IPS-NIHi7 (cell line): ENCODE results near the gene HS1BP3.

Source experiments
- DNase-seq: peaks from one replicate; pipeline ENCODE4 v3.0.0; 2012; ENCODE audit warnings: mixed read lengths; ENCODE audit errors: extremely low spot score

HS1BP3 gene

DNA sequence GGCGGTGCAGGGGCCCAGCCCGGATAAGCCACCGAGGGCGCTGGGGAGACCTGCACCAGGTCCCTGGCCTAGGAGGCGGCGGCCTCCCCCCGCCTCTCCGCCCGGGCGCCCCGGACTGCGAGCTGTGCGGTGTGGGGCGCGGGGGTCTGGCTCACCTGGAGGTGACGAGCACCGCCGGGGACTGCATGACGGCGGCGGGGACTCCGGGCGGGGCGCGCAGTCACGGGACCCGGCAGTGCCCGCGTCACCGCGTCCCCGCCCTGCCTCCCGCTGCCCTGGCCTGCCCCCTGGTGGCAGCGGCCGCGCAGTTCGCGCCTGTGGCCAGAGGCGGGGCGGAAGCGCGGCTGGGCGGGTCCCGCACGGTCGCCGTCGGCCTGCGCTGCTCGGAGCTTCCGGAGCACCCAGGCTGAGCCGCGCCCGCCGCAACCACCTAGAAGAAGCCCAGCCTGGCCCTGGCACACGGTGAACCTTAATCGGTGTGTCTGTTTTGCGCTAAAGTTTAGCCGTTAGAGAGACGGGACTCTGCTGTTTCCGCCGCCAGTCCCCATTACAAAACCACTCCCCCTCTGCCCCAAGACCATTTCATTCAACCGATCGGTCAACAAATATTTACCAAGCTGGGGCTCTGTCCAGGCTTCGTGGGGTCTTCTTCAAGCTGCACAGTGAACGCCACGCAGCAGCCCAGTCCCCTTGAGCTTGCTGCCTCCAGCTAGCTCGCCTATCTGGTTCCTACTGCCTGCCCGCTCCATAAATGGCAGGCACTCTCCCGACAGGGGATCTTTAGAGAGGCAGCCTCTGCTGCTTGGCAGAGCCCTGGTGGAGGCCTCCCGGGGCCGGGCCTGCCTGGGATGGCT is at the start of gene HS1BP3:
Gene HS1BP3, minus strand, starts transcription at position 222 of the 854 bp plus-strand sequence. Its CDS starts 35 bp downstream, at position 187.
- peak; percentile 94 for DNase-seq

GRCh38 chr2:20698916-20699613 is 48.2 kb upstream of the HS1BP3 start:
- no peak for DNase-seq

GRCh38 chr2:20697322-20697934 is 46.5 kb upstream of the HS1BP3 start:
- DNase-seq = no peak

GRCh38 chr2:20696366-20696765 is 45.5 kb upstream of the HS1BP3 start:
- DNase-seq = no peak

DNA sequence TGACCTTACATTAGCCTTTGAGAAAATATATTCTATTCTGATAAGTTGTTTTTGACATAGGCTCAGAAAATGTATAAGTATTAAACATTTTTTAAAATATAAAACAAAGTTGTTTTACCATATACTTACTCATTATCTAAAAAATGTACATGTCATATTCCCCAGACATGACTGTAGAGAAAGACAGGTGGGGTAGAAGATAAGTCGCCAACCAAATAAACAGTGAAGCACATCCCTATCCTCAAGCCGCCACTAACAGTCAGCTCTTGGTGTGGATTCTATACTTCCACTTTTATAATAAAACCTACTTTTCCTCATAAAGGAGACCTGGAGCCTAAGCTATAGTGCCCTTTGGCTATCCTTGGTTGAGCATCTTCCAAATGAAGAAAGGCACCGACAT is 42.4 kb upstream of the HS1BP3 start:
- no peak for DNase-seq

GRCh38 chr2:20692081-20692480 is 41.2 kb upstream of the HS1BP3 start:
- no peak for DNase-seq

- DNase-seq = no peak
These were observed 40.3 kb upstream of the HS1BP3 start for GRCh38 chr2:20691076-20691734.

GRCh38 chr2:20689428-20690264 is 38.7 kb upstream of the HS1BP3 start:
- no peak for DNase-seq

GRCh38 chr2:20687260-20687832 is 36.4 kb upstream of the HS1BP3 start:
- no peak for DNase-seq

DNA sequence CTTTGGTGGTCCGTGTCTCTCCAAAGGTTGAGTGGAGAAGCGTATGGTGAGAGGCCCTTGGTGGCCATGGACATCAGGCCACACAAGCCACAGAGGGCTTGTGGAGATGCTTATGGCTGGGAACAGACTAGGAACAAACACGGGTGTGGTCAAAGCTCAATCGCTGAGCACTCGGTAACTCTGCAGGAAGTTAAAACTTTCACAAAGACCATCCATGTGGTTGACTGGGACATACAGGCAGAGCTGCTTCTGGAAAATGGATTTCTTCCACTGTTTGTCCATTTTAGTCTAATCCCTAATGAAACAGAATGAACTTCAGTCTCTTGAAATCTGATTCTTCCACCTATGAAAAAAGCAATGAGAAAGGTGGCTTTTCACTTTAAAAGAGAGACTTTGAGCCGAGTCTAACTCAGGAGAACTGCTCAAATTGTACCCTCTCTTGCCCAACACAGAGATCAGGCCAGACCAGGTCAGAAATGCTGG is 33.7 kb upstream of the HS1BP3 start:
- no peak for DNase-seq

DNA sequence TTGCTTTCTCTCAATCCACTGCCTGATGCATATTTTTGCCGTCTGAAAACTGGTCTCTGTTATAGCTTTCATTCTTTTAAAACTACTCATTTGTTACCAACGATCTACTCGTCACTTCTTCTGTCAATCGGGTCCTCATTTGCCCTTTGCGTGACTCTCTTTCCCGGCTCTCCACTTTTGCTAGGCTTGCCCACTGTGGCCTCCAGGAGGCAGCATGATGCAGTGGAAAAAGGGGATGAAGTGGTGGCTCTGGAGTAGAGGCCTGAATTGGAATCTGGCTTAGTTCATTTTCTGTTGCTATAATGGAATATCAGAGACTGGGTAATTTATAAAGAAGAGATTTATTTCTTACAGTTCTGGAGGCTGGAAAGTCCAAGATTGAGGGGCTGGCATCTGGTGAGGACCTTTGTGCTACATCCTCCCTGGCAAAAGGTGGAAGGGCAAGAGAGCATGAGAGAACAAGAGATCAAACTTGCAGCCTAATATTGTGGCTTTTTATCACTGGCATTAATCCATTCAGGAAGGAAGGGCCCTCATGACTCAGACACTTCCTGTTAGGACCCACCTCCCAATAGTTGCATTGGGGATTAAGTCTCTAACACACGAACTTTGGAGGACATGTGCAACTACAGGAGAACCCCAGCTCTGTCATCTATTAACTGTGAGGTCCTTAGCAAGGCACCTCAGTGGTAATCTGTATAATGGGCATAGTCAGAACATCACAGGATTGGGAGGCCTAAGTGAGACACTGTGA is 31.4 kb upstream of the HS1BP3 start:
- peak; percentile 68 for DNase-seq

DNA sequence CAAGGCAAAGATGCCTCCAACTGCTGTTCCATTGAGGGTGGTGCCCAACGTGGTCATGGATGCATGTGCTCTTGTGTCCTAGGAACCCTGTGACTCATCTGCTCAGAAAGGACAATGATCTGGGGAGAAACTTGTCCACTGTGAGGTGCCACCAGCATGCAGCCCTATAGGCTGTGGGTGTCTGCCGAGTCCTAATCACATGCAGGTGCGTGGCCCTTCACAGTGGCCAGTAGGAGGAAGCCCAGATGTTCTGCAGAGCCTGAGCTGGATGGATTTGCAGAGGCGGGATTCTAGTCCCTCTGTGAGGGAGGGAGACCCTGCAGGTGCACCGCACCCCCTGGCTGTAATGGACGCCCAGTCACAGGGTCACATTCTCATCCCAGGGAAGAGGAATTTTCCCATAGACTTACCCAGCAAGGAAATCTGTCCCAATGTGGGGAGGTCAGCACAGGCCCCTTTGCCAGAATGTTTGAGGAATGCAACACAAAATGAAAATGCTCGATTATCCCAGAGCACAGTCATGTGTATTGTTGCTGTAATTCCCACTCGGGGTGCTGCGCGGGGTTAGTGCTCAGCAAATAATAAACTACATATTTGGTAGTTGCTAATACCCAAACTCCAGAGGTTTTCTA is 30.0 kb upstream of the HS1BP3 start:
- DNase-seq = no peak

DNA sequence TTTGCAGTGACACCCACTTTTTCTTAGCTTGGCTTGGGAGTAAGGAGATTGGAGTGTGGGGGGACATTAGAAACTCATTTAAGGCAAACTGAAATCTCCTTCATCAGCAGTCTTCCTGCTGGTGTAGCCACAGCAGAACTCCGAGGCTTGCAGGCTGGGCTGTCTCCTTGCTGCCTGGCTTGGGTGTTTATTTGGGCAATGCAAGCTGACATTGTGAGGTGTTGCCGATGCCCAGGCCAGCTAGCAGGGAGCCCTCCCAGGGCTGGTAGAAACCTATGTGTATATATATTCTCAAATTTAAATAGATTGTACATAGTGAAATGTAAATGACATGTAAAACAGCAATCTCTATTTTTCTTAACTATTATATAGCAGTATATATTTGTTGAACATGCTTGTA is 27.9 kb upstream of the HS1BP3 start:
- no peak for DNase-seq

- DNase-seq = no peak
These were observed 27.1 kb upstream of the HS1BP3 start for GRCh38 chr2:20678086-20678395.

DNA sequence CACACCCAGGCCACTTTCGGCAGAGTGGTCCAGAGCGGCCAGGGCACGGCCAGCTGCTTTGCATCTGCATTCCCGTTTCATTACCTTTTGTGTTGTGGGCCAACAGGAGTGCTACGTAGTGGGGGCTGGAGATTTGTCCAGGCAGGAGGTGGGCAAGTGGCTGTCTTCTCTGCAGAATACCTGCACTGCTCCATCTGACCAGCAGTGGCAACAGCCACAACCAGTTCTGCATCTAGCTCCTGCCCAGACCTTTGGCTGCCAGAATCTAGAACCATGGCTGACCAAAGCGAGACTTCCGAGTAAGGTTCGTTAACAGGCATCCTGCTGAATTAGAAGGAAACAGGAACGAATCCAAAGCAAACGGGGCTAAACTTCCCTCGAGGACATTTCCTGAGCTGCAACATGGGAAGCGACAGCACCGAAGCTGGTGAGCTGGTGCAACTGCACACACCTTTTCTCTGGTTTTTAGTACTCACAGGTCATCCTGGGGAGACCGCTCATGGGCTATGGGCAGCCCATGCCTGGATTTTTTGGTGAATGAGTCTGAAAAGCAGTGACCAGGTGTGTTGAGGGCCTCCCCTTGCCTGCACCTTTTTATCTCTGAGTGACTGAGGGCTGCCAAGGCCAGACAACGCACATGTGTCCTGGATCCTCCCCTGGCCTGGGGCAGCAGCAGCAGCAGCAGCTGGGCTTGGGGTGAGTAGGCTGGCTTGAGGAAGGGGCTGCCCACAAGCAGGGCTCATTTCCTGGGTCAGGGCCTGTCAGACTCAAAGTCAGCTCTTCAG is 26.6 kb upstream of the HS1BP3 start:
- peak; percentile 45 for DNase-seq

DNA sequence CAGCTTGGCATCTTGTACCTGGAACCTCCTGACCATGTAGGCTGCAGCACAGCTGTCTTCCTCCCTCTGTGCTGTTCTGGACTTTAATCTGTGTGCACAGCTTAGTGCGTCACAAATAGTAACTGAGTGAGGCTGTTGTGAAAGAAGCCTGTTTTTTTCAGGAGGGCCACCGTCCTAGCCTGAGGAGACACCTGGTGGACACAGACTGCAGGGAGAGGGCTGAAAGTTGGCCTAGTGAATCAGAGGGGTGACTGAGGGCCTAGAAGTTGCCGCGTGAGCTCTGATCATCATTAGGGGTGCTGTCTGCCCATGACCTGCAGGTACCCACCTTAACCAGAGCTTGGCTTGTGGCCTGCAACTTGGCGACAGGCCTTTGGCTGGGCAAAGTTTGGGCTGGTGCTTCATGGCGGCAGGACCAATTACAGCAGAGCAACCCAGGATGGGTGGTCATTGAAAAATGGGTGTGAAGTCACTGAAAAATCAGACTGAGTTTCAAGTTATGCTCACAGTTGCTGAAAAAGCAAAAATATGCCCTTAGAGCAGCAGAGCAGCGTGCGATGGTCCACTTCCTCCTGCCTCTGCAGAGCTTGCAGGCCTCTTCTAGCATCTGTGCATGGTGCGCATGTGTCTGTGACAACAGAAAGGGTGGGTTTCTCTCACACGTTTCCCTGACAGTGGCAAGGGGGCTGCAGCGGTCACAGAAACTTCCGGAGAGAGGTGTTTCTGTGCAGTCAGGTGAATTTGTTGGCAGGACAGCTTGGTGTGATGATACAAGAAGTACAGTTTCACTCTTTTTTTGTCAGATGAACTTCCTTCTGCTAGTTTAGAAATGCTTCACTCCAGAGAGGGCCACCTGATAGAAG is 25.7 kb upstream of the HS1BP3 start:
- peak; percentile 35 for DNase-seq

- DNase-seq = peak; percentile 57
These were observed 24.9 kb upstream of the HS1BP3 start for GRCh38 chr2:20675701-20676352.
